Measurements from ENCODE around the gene HOXA6.

Gene HOXA6

GRCh38 chr7:27181795-27182275, 34.3 kb upstream of the HOXA6 start:
- Mint-ChIP-seq H3K27me3 (ENCODE audit: low read depth, poor library complexity) (peaks cover 76% of the 10 kb centered on the region), H3K4me1 (peaks cover 76% of the 10 kb centered on the region), H3K36me3 (ENCODE audit: low read depth) (peaks cover 4% of the 10 kb centered on the region), H3K9me3 (no peaks in the 10 kb centered on the region), H3K27ac (no peak overlapping the region), H3K4me3 (peak overlapping the region; percentile 97)
- DNase-seq: peak; percentile 4
- TF ChIP-seq, protein P1, sequence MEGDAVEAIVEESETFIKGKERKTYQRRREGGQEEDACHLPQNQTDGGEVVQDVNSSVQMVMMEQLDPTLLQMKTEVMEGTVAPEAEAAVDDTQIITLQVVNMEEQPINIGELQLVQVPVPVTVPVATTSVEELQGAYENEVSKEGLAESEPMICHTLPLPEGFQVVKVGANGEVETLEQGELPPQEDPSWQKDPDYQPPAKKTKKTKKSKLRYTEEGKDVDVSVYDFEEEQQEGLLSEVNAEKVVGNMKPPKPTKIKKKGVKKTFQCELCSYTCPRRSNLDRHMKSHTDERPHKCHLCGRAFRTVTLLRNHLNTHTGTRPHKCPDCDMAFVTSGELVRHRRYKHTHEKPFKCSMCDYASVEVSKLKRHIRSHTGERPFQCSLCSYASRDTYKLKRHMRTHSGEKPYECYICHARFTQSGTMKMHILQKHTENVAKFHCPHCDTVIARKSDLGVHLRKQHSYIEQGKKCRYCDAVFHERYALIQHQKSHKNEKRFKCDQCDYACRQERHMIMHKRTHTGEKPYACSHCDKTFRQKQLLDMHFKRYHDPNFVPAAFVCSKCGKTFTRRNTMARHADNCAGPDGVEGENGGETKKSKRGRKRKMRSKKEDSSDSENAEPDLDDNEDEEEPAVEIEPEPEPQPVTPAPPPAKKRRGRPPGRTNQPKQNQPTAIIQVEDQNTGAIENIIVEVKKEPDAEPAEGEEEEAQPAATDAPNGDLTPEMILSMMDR (IDR thresholded peaks at IDR 0.05): no peak

DNA sequence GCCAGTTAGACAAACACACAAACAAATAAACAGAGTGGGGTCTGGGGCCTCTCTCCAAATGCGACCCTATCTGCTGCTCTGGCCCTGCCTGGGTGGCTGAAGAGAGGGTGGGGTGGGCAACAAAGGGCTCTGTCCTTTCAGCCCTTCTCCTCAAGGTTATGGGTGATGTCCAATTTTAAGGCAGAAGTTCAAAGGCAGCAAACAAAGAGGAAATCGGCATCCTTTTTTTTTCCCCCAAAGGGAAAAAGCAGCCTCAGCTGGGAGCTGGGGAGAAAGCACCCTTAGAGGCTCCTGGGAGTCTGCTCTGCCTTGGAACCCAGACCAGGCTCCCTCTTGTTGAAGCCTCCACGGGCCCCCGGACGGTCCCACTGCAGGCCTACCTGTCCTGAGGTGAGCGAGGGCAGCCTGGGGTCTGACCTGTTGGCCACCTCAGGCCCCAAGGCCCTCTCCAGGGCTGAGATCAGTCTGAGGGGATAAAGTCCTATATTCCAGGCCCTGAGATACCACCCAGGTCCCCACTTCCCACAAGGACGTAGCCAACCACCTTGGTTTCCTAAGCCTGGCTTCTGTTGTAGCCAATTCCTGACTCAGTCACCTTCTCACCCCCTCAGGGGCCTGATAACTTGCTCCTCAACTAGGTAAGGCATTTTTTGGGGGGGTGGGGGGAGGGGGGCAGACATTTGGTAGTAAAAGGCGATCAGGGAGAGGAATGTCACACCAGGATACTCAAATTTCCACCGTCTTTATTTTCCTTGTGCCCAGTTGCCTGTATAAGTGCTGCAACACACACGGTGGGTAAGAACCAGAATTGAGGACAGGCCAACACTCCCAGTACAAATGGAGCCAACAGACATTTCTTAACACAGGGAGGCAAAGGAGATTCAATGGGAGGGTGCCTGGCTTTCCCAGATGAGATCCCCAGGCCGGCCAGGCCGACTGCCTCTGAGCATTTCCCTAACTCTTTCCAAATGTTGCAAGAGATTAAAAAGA, 33.2 kb upstream of the HOXA6 start:
- Mint-ChIP-seq H3K9me3 (no peaks in the 10 kb centered on the region), H3K36me3 (ENCODE audit: low read depth) (peaks cover 4% of the 10 kb centered on the region), H3K27ac (peak overlapping the region; percentile 23), H3K27me3 (ENCODE audit: low read depth, poor library complexity) (peaks cover 64% of the 10 kb centered on the region), H3K4me1 (peaks cover 77% of the 10 kb centered on the region), H3K4me3 (peak overlapping the region; percentile 97)
- TF ChIP-seq, protein P1 (IDR thresholded peaks at IDR 0.05): no peak
- DNase-seq: peak; percentile 24

DNA sequence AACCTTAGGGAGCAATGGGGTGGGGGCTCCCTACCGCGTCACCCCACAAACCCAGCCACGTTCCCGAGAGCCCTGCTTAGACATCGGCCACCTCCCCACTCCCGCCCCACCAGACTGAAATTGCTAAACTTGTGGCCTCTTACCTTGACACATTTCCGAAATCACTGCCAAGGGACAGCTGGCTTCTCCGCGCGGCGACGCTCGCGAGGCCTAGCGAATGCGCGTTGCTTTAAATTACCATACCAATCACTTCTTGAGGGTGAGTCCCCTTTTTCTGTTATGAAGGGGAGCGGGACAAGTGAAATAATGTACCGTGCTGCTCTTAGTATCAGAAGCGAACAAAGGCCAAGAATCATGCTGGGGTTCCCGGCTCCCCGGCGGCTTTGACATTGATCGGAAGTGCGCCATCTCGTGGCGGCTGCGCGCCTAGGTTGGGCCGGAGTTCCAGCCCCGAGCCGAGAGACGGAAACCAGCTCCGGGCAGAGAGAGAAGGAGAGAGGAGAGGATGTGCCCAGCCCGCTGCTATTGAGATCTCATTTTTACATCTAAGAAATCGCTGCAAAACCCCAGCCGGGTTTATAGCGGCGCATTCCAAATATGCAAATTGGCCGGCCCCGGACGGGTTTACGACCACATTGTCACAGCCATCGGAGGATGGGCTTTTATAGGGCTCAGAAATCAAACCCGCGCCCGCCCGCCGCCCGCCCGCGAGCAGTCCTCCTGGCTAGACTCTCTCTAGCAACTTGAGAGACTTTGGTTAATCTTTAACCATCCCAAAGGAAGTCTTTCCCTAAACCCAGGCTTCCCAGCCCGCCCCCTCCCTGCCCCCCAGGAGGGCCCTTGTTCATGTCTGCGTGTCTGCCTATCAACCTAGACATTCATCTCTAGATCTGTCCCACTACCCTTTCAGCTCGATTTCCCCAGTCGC, 32.2 kb upstream of the HOXA6 start:
- peak overlapping the region; percentile 97 for H3K27ac Mint-ChIP-seq
- DNase-seq: peak; percentile 88
- peaks cover 4% of the 10 kb centered on the region for H3K36me3 Mint-ChIP-seq (ENCODE audit: low read depth)
- TF ChIP-seq, protein P1 (IDR thresholded peaks at IDR 0.05): peak; percentile 88
- H3K9me3 Mint-ChIP-seq: no peaks in the 10 kb centered on the region
- H3K4me1 Mint-ChIP-seq: peaks cover 79% of the 10 kb centered on the region
- peak overlapping the region; percentile 97 for H3K4me3 Mint-ChIP-seq
- H3K27me3 Mint-ChIP-seq (ENCODE audit: low read depth, poor library complexity): peaks cover 56% of the 10 kb centered on the region

- TF ChIP-seq, protein P1 (IDR thresholded peaks at IDR 0.05): no peak
- peak; percentile 19 for DNase-seq
- H3K27me3 Mint-ChIP-seq (ENCODE audit: low read depth, poor library complexity): peaks cover 51% of the 10 kb centered on the region
- peak overlapping the region; percentile 97 for H3K4me3 Mint-ChIP-seq
- H3K4me1 Mint-ChIP-seq: peaks cover 80% of the 10 kb centered on the region
- H3K9me3 Mint-ChIP-seq: no peaks in the 10 kb centered on the region
- H3K27ac Mint-ChIP-seq: peak overlapping the region; percentile 97
- H3K36me3 Mint-ChIP-seq (ENCODE audit: low read depth): peaks cover 4% of the 10 kb centered on the region
These were observed 31.5 kb upstream of the HOXA6 start for GRCh38 chr7:27179030-27179429.

DNA sequence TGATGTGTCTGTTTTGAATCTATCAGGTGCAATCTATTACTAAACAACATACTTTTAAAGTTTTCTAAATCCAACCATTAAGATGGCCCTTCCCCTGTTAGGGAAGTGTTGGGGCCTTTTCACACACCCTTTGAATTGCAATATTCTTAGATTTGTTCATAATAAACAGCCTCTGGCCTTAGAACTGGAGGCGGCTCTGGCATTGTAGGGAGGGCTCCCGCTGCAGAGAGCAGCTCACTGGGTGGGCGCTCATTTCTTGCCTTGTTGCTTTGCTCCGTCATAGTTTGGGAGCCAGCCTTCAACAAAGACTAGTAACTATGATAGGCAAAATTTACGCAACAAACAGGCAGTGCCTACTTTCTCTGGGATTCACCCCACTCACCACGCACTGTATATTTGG, 30.8 kb upstream of the HOXA6 start:
- peak overlapping the region; percentile 79 for H3K27ac Mint-ChIP-seq
- H3K36me3 Mint-ChIP-seq (ENCODE audit: low read depth): peaks cover 4% of the 10 kb centered on the region
- H3K4me1 Mint-ChIP-seq: peaks cover 80% of the 10 kb centered on the region
- TF ChIP-seq, protein P1 (IDR thresholded peaks at IDR 0.05): no peak
- peaks cover 48% of the 10 kb centered on the region for H3K27me3 Mint-ChIP-seq (ENCODE audit: low read depth, poor library complexity)
- no peaks in the 10 kb centered on the region for H3K9me3 Mint-ChIP-seq
- peak overlapping the region; percentile 97 for H3K4me3 Mint-ChIP-seq
- peak; percentile 25 for DNase-seq

Data from nephron progenitor cell (in vitro differentiated cells).